Measurements from ENCODE around the gene MISP3. TPM values are rescaled to one million over a fixed set of nuclear protein-coding genes. Genes with fewer than 3 reads are reported as not detected.

MISP3 gene
- total RNA-seq, 2 experiments from 2014 or later: 0.39 to 0.49 TPM

DNA sequence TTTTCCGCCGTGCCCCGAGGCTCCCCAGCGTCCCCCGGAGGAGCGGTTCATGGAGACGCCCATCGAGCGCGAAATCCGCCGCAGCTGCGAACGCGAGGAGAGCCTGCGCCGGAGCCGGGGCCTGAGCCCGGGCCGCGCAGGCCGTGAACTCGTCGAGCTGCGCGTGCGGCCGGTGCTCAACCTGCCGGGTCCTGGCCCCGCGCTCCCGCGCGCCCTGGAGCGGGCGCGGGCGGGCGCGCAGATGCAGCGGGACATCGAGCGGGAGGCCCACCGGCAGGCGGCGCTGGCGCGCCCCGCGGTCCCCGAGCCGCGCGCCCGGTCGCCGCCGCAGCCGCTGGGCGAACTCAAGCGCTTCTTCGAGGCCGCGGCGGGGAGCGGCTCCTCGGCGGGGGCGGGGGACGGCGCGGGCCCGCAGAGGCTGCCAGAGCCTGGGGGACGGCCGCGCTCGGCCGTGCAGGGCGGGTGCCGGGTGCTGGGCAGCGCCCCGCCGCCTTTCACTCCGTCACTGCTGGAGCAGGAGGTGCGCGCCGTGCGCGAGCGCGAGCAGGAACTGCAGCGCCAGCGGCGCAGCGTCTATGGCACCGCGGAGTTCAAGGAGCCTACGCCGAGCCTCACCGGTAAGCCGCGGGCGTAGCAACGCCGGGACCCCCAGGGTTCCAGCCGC, 807 bp downstream of the MISP3 start:
- Mint-ChIP-seq H3K4me3 (peak overlapping the region; percentile 93), H3K4me1 (ENCODE audit: low read depth) (peaks cover 17% of the 10 kb centered on the region), H3K27me3 (peaks cover 4% of the 10 kb centered on the region), H3K27ac (peak overlapping the region; percentile 83), H3K9me3 (no peaks in the 10 kb centered on the region), H3K36me3 (ENCODE audit: low read depth) (no peaks in the 10 kb centered on the region)
- ChIA-PET POLR2A (interaction anchor here (0.6 to 2.3 kb wide), 9 partner anchors 14 to 193 kb away, joined by 3 to 22 read pairs (median 4); partner anchors contain the start of genes ASF1B, IL27RA and PRKACA), CTCF (interaction anchor here (0.6 to 4.3 kb wide), 11 partner anchors 14 to 1671 kb away, joined by 3 to 27 read pairs (median 3); partner anchors contain the start of genes ASF1B and NANOS3)
- TF ChIP-seq, protein P1, sequence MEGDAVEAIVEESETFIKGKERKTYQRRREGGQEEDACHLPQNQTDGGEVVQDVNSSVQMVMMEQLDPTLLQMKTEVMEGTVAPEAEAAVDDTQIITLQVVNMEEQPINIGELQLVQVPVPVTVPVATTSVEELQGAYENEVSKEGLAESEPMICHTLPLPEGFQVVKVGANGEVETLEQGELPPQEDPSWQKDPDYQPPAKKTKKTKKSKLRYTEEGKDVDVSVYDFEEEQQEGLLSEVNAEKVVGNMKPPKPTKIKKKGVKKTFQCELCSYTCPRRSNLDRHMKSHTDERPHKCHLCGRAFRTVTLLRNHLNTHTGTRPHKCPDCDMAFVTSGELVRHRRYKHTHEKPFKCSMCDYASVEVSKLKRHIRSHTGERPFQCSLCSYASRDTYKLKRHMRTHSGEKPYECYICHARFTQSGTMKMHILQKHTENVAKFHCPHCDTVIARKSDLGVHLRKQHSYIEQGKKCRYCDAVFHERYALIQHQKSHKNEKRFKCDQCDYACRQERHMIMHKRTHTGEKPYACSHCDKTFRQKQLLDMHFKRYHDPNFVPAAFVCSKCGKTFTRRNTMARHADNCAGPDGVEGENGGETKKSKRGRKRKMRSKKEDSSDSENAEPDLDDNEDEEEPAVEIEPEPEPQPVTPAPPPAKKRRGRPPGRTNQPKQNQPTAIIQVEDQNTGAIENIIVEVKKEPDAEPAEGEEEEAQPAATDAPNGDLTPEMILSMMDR (IDR thresholded peaks at IDR 0.05): no peak
- ATAC-seq (ENCODE audit: poor library complexity) (peak; percentile 79), DNase-seq (peak; percentile 55 to 92 (median 72))
- H3K4me1 ChIP-seq (ENCODE audit: insufficient read depth, low read length): peaks cover 38% of the 10 kb centered on the region
- no peak overlapping the region for H3K27ac ChIP-seq (ENCODE audit: low read depth in 1 of 2, low read length in 2 of 2)
- H3K4me3 ChIP-seq (ENCODE audit: low read length): peak overlapping the region; percentile 77
- H3K36me3 ChIP-seq (ENCODE audit: insufficient read depth, low read length): no peaks in the 10 kb centered on the region
- intact Hi-C loops (cut with DNase I, micrococcal nuclease): loop anchor here (2.0 to 5.0 kb wide), 4 partner anchors 44 to 275 kb away; partner anchors contain the start of genes ASF1B (in 1 of the 2), PRKACA (in 1 of the 2) and RFX1 (in 1 of the 2)
- H3K27me3 ChIP-seq (ENCODE audit: control insufficient read depth in 1 of 2, insufficient read depth in 2 of 2, low read length in 2 of 2): peaks cover 4 to 5% of the 10 kb centered on the region in 2 experiments
- no peaks in the 10 kb centered on the region for H3K9me3 ChIP-seq (ENCODE audit: control insufficient read depth in 1 of 2, insufficient read depth in 1 of 2, low read length in 2 of 2)

DNA sequence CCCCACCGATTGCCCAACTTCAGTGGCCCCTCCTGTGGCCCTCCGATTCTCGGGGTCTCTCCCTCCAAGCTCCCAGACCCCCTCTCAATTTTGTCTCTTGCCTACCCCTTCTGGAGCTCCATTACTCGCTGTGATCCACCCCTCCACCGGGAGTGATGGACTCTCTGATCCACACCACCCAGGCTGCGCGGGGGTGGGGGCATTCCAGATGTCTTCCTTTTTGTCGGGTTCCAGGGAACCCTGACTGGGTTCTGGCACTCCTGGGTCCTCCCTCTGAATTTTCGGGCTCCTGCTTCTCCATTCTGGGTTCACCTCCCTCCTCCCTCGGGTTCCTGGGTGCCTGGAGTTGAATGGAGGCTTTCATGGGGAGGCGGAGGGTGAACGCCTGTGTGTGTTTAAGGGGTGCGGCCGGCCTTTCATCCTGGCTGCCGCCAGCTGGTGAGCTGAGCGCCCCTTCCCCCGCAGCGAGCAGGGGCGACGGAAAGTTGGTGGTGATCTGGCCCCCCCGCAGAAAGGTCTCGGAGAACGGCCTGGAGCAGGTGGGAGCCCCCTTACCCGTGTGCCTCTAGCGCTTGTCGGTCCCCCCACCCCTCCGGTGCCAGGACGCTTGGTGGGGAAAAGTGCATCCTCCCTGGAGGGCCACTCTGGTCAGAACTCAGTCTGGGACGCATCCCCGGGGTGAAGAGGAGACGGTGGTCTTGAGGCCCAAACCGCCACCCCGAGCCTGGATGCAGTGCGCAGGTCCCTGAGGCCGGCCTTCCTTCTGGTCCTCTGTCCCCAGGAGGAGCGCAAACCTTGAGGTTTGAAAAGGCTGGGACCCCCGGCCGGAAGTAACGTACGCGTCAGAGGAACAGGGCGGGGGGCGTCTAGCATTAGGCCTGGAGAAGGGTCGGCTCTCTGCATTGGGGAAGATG, 1.6 kb downstream of the MISP3 start:
- ChIA-PET POLR2A (interaction anchor here (0.6 to 2.3 kb wide), 4 partner anchors 62 to 194 kb away, joined by 3 to 22 read pairs (median 4); partner anchors contain the start of gene ASF1B), CTCF (interaction anchor here (0.8 to 4.3 kb wide), 6 partner anchors 15 to 193 kb away, joined by 3 to 27 read pairs (median 4); partner anchors contain the start of gene ASF1B)
- H3K4me1 Mint-ChIP-seq (ENCODE audit: low read depth): peaks cover 17% of the 10 kb centered on the region
- H3K27me3 Mint-ChIP-seq: peaks cover 4% of the 10 kb centered on the region
- H3K9me3 Mint-ChIP-seq: no peaks in the 10 kb centered on the region
- TF ChIP-seq, protein P1 (IDR thresholded peaks at IDR 0.05): no peak
- H3K4me1 ChIP-seq (ENCODE audit: insufficient read depth, low read length): peaks cover 38% of the 10 kb centered on the region
- no peaks in the 10 kb centered on the region for H3K36me3 ChIP-seq (ENCODE audit: insufficient read depth, low read length)
- intact Hi-C loops (cut with DNase I, micrococcal nuclease): loop anchor here (2.0 to 5.0 kb wide), 5 partner anchors 43 to 475 kb away; partner anchors contain the start of genes ASF1B (in 1 of the 2), PRKACA (in 1 of the 2) and RFX1 (in 1 of the 2)
- peak overlapping the region; percentile 77 for H3K4me3 ChIP-seq (ENCODE audit: low read length)
- no peaks in the 10 kb centered on the region for H3K9me3 ChIP-seq (ENCODE audit: control insufficient read depth in 1 of 2, insufficient read depth in 1 of 2, low read length in 2 of 2)
- DNase-seq (peak in 1 of 14 experiments; percentile 24), ATAC-seq (ENCODE audit: poor library complexity) (peak; percentile 16)
- peak overlapping the region; percentile 83 for H3K27ac Mint-ChIP-seq
- no peak overlapping the region for H3K27ac ChIP-seq (ENCODE audit: low read depth in 1 of 2, low read length in 2 of 2)
- peak overlapping the region; percentile 93 for H3K4me3 Mint-ChIP-seq
- H3K27me3 ChIP-seq (ENCODE audit: control insufficient read depth in 1 of 2, insufficient read depth in 2 of 2, low read length in 2 of 2): peaks cover 4 to 5% of the 10 kb centered on the region in 2 experiments
- no peaks in the 10 kb centered on the region for H3K36me3 Mint-ChIP-seq (ENCODE audit: low read depth)

DNA sequence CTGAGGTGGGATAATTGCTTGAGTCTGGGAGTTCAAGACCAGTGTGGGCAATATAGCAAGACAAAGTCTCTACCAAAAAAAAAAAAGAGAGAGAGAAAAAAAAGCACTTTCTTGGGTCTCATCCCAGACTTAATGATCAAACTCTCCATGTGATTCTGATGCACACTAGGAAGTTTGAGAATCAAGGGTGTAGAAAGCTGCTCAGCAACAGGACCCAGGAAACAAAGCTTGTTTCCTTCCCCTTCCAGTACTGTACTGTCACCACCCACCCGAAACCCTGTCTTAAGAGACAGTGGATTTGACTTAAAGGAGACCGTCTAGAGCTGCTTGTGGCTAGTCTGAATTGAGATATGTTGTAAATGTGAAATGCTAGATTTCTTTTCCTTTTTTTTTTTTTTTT, 5.8 kb downstream of the MISP3 start:
- H3K36me3 Mint-ChIP-seq (ENCODE audit: low read depth): no peaks in the 10 kb centered on the region
- ChIA-PET POLR2A (interaction anchor here (0.7 kb wide), 1 partner anchor 32 kb away, joined by 3 read pairs; no protein-coding TSS in a partner anchor), CTCF (interaction anchor here (0.8 to 1.2 kb wide), 3 partner anchors 36 to 58 kb away, joined by 3 to 4 read pairs (median 4); partner anchors contain the start of genes ASF1B and IL27RA)
- H3K4me1 ChIP-seq (ENCODE audit: insufficient read depth, low read length): peaks cover 44% of the 10 kb centered on the region
- no peaks in the 10 kb centered on the region for H3K9me3 Mint-ChIP-seq
- H3K4me3 ChIP-seq (ENCODE audit: low read length): no peak overlapping the region
- DNase-seq (peak in 1 of 14 experiments; percentile 45), ATAC-seq (ENCODE audit: poor library complexity) (no peak)
- no peaks in the 10 kb centered on the region for H3K36me3 ChIP-seq (ENCODE audit: insufficient read depth, low read length)
- no peak overlapping the region for H3K27ac Mint-ChIP-seq
- H3K27me3 Mint-ChIP-seq: peaks cover 4% of the 10 kb centered on the region
- H3K4me1 Mint-ChIP-seq (ENCODE audit: low read depth): peaks cover 30% of the 10 kb centered on the region
- TF ChIP-seq, protein P1 (IDR thresholded peaks at IDR 0.05): no peak
- intact Hi-C loops (cut with DNase I, micrococcal nuclease): no loop called here
- no peak overlapping the region for H3K27ac ChIP-seq (ENCODE audit: low read depth in 1 of 2, low read length in 2 of 2)
- no peaks in the 10 kb centered on the region for H3K27me3 ChIP-seq (ENCODE audit: control insufficient read depth in 1 of 2, insufficient read depth in 2 of 2, low read length in 2 of 2)
- H3K4me3 Mint-ChIP-seq: no peak overlapping the region
- H3K9me3 ChIP-seq (ENCODE audit: control insufficient read depth in 1 of 2, insufficient read depth in 1 of 2, low read length in 2 of 2): no peaks in the 10 kb centered on the region

Data from CD4-positive, alpha-beta T cell (primary cell).